Activated T-cell treated with anti-CD3 and anti-CD28 coated beads, Interleukin-2, amount 50 U/mL, for 24 hours (primary cell): ENCODE results near the gene RBMS1.

Experiments
- DNase-seq: peaks from one replicate; pipeline ENCODE4 v3.0.0-alpha.2; 2020
- H3K27ac Mint-ChIP-seq: 2 replicates; pipeline ENCODE4 v1.8.0; 2020; ENCODE audit warnings: mild to moderate bottlenecking, mixed read lengths
- H3K27me3 Mint-ChIP-seq: 2 replicates; pipeline ENCODE4 v1.8.0; 2020; ENCODE audit warnings: mixed read lengths
- H3K36me3 Mint-ChIP-seq: 2 replicates; pipeline ENCODE4 v1.8.0; 2020; ENCODE audit warnings: low read depth, mixed read lengths
- H3K4me1 Mint-ChIP-seq: 2 replicates; pipeline ENCODE4 v1.8.0; 2020; ENCODE audit warnings: low read depth, mixed read lengths
- H3K4me3 Mint-ChIP-seq: 2 replicates; pipeline ENCODE4 v1.8.0; 2020; ENCODE audit warnings: mild to moderate bottlenecking, moderate library complexity, mixed read lengths
- H3K9me3 Mint-ChIP-seq: 2 replicates; pipeline ENCODE4 v1.8.0; 2020; ENCODE audit warnings: mixed read lengths

RBMS1 gene

GRCh38 chr2:160225722-160226121 is 267.9 kb downstream of the RBMS1 start:
- peaks cover 56% of the 10 kb centered on the region for H3K4me1 Mint-ChIP-seq
- DNase-seq: no peak
- H3K27me3 Mint-ChIP-seq: peaks cover 11% of the 10 kb centered on the region

GRCh38 chr2:160224507-160224906 is 269.1 kb downstream of the RBMS1 start:
- Mint-ChIP-seq H3K4me1 (peaks cover 66% of the 10 kb centered on the region), H3K4me3 (no peak overlapping the region), H3K27me3 (peaks cover 11% of the 10 kb centered on the region), H3K36me3 (no peaks in the 10 kb centered on the region), H3K27ac (peak overlapping the region; percentile 82), H3K9me3 (no peaks in the 10 kb centered on the region)
- no peak for DNase-seq

More at GRCh38 chr2:160225722-160226121, 267.9 kb downstream of the RBMS1 start:
- no peak overlapping the region for H3K27ac Mint-ChIP-seq
- no peaks in the 10 kb centered on the region for H3K36me3 Mint-ChIP-seq
- H3K4me3 Mint-ChIP-seq: no peak overlapping the region
- no peaks in the 10 kb centered on the region for H3K9me3 Mint-ChIP-seq

GRCh38 chr2:160224060-160224459 is 269.5 kb downstream of the RBMS1 start:
- Mint-ChIP-seq H3K36me3 (no peaks in the 10 kb centered on the region), H3K27me3 (peaks cover 11% of the 10 kb centered on the region), H3K4me1 (peaks cover 70% of the 10 kb centered on the region), H3K9me3 (no peaks in the 10 kb centered on the region), H3K27ac (peak overlapping the region; percentile 82), H3K4me3 (peak overlapping the region; percentile 13)
- DNase-seq: peak; percentile 46

GRCh38 chr2:160223560-160223959 is 270.0 kb downstream of the RBMS1 start:
- Mint-ChIP-seq H3K36me3 (no peaks in the 10 kb centered on the region), H3K9me3 (no peaks in the 10 kb centered on the region), H3K27me3 (peaks cover 11% of the 10 kb centered on the region), H3K27ac (peak overlapping the region; percentile 82), H3K4me3 (peak overlapping the region; percentile 13), H3K4me1 (peaks cover 70% of the 10 kb centered on the region)
- DNase-seq: no peak

- Mint-ChIP-seq H3K4me3 (peak overlapping the region; percentile 6), H3K4me1 (peaks cover 70% of the 10 kb centered on the region), H3K27ac (peak overlapping the region; percentile 19)
Observed at GRCh38 chr2:160222546-160223283, 270.9 kb downstream of the RBMS1 start.

More at GRCh38 chr2:160222546-160223283, 270.9 kb downstream of the RBMS1 start:
- Mint-ChIP-seq H3K9me3 (no peaks in the 10 kb centered on the region), H3K27me3 (peaks cover 10% of the 10 kb centered on the region), H3K36me3 (no peaks in the 10 kb centered on the region)
- no peak for DNase-seq
